HG03558 (cell line): Measurements from ENCODE around the gene TTC9B.
"Not testable (repeated sequence)": the region's sequence is repeated elsewhere in the genome, so short reads cannot be mapped to it uniquely, and the experiment has no call there.

Experiments used
- ATAC-seq: cut with Tn5 transposase; IDR thresholded peaks from one replicate; pipeline ENCODE4 v1.9.1; 2021; ENCODE audit warnings: moderate number of reproducible peaks; ENCODE audit not compliant: unreplicated experiment; ENCODE audit errors: extremely low read depth

Gene TTC9B

GRCh38 chr19:40178756-40179155 lies 39.4 kb downstream of the TTC9B start:
- no peak for ATAC-seq

- ATAC-seq, result no peak
Observed at GRCh38 chr19:40177286-40178070, 40.7 kb downstream of the TTC9B start.

- no peak for ATAC-seq
Observed at GRCh38 chr19:40175820-40176219, 42.4 kb downstream of the TTC9B start.

- ATAC-seq, result no peak
Observed at GRCh38 chr19:40174092-40174491, 44.1 kb downstream of the TTC9B start.

- ATAC-seq, result not testable (repeated sequence)
Observed at GRCh38 chr19:40171293-40171692, 46.9 kb downstream of the TTC9B start.

- not testable (repeated sequence) for ATAC-seq
Observed at GRCh38 chr19:40170303-40170989, 47.7 kb downstream of the TTC9B start.

GRCh38 chr19:40169482-40170302 lies 48.5 kb downstream of the TTC9B start:
- not testable (repeated sequence) for ATAC-seq
